IMR-90 (cell line): ENCODE measurements around the gene MIEF1.

Source experiments
- BHLHE40 ChIP-seq: fragments of 150-350 bp; IDR thresholded peaks from 2 replicates; pipeline ENCODE4 v1.6.1; 2016; ENCODE audit warnings: mild to moderate bottlenecking, low read depth, low read length
- CEBPB ChIP-seq: IDR thresholded peaks from 2 replicates; pipeline ENCODE4 v1.6.1; 2012; ENCODE audit warnings: low read depth, low read length, improper control_type of control experiment
- FOS ChIP-seq: fragments of 150-350 bp; IDR thresholded peaks from 2 replicates; pipeline ENCODE4 v1.6.1; 2016; ENCODE audit warnings: low read depth, low read length
- MAFK ChIP-seq: IDR thresholded peaks from 2 replicates; pipeline ENCODE4 v1.6.1; 2012; ENCODE audit warnings: low read depth, low read length, improper control_type of control experiment
- MXI1 ChIP-seq: IDR thresholded peaks from 2 replicates; pipeline ENCODE4 v1.6.1; 2012; ENCODE audit warnings: low read depth, mild to moderate bottlenecking, low read length, moderate library complexity, borderline replicate concordance
- POLR2A ChIP-seq: IDR thresholded peaks from 2 replicates; pipeline ENCODE4 v1.6.1; 2012; ENCODE audit warnings: mild to moderate bottlenecking, low read depth, low read length
- RCOR1 ChIP-seq: IDR thresholded peaks from 2 replicates; pipeline ENCODE4 v1.6.1; 2012; ENCODE audit warnings: mild to moderate bottlenecking, low read length, improper control_type of control experiment; ENCODE audit not compliant: insufficient replicate concordance
- TF ChIP-seq, protein P1 (sequence below): conservative IDR thresholded peaks from 2 replicates; pipeline ENCODE4 v1.5.1; 2012; ENCODE audit warnings: mild to moderate bottlenecking, low read depth, low read length, improper control_type of control experiment
- TF ChIP-seq, protein P2 (sequence below): fragments of 150-350 bp; IDR thresholded peaks from 2 replicates; pipeline ENCODE4 v1.6.1; 2017; ENCODE audit warnings: mild to moderate bottlenecking, antibody characterized with exemption, low read length, low read depth

DNA sequence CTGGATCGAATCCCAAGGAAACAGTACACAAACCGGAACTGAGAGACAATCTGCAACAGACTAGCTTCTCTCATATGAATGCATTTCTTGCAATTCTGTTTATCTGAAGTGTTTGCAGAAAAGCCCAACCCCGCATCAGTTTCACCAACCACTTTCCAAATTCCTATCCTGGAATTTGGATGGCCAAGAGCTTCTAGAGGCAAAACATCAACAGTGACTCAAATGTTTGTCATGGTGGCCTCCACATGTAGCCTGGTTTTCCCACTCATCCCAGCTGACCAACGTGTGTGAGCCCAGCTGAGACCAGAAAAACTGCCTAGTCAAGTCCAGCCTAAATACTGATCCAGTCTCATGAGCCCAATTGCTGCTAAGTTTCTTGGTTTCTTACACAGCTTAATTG is 8.3 kb upstream of the MIEF1 start:
- no peak for TF ChIP-seq POLR2A
- TF ChIP-seq, protein P1, sequence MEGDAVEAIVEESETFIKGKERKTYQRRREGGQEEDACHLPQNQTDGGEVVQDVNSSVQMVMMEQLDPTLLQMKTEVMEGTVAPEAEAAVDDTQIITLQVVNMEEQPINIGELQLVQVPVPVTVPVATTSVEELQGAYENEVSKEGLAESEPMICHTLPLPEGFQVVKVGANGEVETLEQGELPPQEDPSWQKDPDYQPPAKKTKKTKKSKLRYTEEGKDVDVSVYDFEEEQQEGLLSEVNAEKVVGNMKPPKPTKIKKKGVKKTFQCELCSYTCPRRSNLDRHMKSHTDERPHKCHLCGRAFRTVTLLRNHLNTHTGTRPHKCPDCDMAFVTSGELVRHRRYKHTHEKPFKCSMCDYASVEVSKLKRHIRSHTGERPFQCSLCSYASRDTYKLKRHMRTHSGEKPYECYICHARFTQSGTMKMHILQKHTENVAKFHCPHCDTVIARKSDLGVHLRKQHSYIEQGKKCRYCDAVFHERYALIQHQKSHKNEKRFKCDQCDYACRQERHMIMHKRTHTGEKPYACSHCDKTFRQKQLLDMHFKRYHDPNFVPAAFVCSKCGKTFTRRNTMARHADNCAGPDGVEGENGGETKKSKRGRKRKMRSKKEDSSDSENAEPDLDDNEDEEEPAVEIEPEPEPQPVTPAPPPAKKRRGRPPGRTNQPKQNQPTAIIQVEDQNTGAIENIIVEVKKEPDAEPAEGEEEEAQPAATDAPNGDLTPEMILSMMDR = no peak
- no peak for TF ChIP-seq CEBPB
- TF ChIP-seq, protein P2, sequence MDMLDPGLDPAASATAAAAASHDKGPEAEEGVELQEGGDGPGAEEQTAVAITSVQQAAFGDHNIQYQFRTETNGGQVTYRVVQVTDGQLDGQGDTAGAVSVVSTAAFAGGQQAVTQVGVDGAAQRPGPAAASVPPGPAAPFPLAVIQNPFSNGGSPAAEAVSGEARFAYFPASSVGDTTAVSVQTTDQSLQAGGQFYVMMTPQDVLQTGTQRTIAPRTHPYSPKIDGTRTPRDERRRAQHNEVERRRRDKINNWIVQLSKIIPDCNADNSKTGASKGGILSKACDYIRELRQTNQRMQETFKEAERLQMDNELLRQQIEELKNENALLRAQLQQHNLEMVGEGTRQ = peak; percentile 56
- TF ChIP-seq BHLHE40 = 0 out of 2 replicates have a peak, but pooled peaks have one; percentile 41
- TF ChIP-seq MAFK = peak; percentile 21; the same call in 1 of the 2 replicates
- peak; percentile 37 for TF ChIP-seq RCOR1
- peak; percentile 91 for TF ChIP-seq MXI1
- peak; percentile 65 for TF ChIP-seq FOS
